ENCODE results near the gene ADAM30.

GRCh38 chr1:119911775-119912174 is 15.5 kb upstream of the ADAM30 start:
- TF ChIP-seq POLR2A (IDR thresholded peaks at IDR 0.05; ENCODE audit: low read length), result no peak
- no peak for TF ChIP-seq GATA1 (IDR thresholded peaks at IDR 0.05; ENCODE audit: low read depth, low read length)

Measured in erythroblast (primary cell).